HG02885 (cell line): Measurements from ENCODE around the gene MBTPS1.

Experiments
- ATAC-seq: cut with Tn5 transposase; IDR thresholded peaks from one replicate; pipeline ENCODE4 v1.9.1; 2021; ENCODE audit warnings: mild to moderate bottlenecking; ENCODE audit not compliant: unreplicated experiment, poor library complexity

Gene MBTPS1

DNA sequence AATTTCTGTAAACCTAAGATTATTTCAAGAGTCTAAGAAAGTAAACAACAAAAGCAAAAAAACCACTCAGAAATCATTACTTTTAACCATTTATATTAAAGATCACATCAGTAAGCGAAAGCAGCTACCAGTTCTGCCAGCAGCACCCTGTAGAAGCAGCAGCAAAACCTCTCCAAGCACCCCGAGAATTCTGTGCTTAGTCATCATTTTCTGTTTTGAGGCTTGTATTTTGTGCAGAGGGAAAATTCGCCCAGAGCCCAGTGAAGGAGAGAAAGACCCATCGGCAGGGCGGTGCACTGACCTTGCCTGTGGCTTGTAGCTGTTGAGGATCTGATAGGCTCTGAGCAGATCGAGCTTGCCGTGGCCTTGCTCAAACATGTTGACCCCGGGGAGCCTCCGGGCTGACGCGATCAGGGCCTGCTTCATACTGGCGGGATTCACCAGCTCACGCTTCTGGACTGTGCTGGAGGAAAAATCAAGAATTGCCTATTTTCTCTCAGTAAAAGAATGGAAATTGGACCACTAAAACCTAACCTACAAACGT lies 35.2 kb downstream of the MBTPS1 start:
- no peak for ATAC-seq

DNA sequence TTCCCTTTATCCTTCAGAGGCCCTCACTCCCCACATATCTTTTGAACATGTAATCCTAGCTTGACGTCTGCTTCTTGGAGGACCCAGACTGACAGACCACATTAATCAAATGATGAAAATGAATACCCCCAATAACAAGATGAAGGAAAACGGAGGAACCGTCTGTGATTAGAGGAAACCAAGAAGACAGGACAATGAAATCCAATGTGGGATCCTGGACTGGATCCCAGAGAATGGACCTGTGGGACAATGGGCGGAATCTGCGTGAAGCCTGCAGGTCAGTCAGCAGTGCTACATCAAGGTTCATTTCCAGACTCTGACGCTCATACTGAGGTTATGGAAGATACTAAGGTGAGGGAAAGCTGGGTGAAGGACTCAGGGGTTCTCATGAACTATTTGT lies 35.9 kb downstream of the MBTPS1 start:
- no peak for ATAC-seq

DNA sequence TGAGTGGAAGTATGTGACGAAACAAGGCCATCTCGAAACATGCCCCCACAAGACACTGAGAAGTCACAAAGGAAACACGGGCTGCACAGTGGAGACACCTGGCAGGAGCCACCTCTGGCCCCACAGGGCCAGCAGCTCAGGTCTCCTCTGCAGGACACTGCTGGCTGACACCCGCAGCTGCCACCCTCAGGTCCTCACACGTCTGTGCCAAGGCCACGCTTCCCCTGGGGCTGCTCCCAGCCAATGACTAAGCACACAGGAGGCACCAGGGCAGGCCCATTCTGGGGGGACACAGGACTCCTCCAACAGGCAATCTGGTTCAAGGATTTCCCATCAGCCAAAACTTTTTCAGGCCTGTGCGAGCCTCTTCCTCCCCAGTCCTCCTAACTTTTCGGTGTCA lies 36.4 kb downstream of the MBTPS1 start:
- ATAC-seq = no peak

DNA sequence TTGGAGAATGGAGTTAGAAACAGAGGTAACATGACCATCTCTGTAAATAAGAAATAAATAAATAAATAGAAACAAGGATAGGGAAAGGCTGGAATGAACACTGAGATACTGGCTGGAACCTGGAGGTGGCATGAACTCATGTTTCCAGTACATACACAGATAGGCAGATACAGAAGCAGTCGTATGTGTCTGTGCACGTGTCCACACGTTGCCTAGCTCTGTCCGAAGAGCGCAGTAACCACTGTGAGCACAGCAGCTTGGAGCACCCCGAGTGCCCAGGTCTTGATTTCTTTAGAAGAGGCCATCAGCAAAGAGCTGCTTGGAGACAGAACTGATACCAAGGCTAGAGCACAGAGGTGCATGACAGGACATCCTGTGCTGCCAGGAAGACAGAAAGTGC lies 37.1 kb downstream of the MBTPS1 start:
- ATAC-seq = no peak

DNA sequence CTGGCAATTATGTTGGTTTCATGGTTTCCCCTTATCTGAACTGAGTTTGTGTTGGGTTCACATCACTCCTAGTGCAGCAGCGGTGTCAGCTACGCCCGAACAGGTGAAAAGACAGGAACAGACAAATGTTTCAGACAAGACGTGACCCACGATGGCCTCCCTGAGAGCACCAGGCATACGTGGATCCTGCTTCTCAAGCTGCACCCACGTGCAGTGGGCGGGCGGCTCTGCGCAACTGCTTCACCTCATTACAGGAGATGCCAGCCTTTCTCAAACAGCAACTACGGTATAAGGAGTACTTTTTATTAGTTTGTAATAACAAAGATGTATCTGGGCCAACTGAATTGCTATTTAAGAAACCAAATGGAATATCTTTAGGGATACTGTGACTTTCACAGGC lies 41.4 kb downstream of the MBTPS1 start:
- ATAC-seq = no peak

DNA sequence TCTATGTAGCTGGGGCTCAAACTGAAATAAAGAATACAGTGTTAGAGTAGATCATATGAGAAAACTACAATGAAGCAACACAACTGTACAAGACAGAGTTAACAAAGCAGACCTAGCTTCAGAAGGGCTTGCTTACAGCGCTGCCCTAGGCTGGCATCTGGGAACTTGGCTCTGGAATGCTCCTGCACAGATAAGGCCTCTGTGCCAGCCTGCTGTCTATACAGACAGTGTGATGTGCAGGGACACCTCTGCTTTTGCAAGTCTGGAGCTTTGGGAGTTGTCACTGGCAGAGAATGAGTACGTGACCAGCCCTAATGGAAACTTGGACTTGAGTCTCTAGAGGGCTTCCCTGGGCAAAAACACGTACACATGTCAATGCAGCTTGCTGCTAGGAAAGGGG lies 42.0 kb downstream of the MBTPS1 start:
- no peak for ATAC-seq

DNA sequence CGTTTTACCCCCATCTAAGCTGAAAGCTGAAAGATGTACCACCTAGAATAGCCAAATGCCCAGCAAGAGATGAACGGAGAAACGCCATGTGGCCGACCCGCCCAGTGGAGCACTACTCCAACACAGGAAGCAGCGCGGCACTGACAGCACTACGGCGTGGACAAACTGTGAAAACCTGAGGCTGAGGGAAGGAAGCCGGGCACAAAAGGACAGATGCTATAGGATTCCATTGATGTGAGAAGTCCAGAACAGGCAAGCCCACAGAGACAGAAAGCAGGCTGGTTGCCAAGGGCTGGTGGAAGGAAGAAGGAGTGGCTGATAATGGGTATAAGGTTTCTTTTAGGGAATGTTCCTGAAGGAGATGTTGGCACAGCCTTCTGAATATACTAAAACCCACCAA lies 44.7 kb downstream of the MBTPS1 start:
- ATAC-seq = no peak

DNA sequence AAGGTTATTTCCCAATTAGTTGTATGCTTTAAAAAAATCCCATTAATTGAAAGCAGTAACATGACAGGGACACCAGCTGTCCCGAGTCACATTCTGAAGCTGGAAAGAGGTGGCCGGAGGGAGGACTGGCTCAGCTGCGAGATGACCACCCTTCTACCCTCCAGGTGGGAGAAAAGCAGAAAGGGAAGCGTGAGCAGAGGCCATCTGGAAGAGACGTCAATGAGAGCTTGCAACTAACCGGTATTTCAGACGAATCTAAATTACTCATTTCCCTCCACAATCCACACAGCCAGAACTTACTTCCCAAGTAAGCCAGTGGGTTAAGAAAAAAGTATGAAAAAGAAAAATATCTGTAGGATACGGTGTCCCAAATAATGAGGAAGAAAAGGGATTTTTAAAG lies 45.6 kb downstream of the MBTPS1 start:
- ATAC-seq = no peak

DNA sequence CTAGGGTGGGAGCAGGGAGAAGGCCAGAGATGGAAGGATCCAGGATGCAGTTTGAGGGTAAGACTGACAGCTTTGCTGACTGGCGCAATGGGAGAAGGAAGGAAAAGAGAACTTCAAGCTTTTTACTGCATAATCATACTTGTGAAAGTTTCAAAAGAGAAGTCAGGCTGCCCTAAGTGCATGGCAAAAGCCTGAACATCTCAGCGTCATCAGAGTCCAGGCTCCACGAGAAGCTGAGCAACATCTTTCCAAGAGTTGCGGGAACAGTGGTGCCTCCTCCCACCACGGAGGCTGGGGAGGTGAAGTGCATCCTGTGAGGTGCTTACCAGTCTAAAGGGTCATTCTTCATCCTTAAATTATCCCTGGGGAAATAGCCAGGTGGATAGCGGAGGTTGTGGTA lies 47.2 kb downstream of the MBTPS1 start:
- ATAC-seq = no peak

DNA sequence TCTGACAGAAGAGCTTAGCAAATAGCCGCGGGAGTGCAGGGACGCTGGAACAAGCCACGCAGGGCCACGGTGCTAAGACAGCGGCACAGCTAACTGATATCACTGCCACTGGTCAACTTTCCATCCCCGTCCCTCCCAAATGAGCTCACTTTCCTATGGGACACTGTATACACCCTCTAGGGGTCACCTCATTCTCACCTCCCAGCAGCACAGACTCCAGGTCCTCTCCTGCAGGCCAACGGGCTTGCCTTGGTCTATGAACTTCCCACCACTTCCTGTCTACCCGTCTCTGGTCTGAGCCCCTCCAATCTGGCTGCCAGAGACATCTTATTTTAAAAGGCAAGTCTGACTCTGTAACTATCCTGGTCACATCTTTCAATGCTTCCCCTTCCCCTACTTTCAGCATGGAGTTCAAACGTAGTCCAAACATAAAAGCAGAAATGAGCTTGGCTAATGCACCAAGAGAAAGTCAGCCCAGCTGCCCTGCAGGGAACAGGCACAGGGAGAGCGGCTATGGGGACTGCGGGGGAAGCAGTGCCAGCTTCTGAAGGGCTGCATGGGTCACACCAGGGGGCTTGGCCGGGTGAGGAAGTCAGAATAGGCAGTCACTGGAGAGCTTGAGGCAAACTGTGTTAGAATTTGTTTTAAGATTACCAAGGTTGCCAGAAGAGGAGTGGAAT lies 47.8 kb downstream of the MBTPS1 start:
- ATAC-seq = no peak

DNA sequence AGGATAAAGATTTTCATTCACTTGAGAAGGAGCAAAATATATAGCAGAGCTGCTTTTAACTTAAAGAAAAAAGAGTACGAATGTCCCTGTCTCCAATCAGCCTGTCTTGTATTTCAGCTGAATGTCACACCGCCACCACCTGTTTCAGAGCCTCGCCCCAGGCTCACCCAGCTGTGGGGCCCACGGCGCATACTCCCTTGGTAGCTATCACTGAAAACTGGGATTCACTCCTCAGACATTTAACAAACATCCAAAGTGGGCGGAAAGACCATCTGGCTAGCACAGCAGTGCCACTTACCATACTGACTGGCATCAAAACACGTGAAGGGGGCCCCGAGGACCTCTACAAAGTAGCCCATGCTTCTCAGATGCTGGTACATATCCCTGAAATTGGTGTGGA lies 48.7 kb downstream of the MBTPS1 start:
- ATAC-seq = no peak

DNA sequence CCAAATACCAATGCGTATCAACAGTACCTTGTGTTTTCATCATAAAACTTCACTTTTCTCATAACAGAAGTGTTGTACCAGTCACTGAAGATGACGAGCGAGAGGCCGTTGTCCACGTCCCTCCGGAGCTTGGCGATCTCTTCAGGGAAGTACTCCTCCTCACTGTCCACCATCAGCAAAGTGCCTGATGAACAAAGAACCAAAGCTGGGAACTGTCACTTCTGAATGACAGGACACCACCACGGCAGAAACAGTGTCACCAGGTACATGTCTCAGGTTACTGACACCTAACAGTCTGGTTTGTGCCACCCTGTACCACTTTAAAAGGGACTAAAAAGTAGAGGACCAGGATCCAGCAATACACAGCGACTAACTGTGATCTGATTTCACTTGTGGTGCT lies 49.1 kb downstream of the MBTPS1 start:
- no peak for ATAC-seq

DNA sequence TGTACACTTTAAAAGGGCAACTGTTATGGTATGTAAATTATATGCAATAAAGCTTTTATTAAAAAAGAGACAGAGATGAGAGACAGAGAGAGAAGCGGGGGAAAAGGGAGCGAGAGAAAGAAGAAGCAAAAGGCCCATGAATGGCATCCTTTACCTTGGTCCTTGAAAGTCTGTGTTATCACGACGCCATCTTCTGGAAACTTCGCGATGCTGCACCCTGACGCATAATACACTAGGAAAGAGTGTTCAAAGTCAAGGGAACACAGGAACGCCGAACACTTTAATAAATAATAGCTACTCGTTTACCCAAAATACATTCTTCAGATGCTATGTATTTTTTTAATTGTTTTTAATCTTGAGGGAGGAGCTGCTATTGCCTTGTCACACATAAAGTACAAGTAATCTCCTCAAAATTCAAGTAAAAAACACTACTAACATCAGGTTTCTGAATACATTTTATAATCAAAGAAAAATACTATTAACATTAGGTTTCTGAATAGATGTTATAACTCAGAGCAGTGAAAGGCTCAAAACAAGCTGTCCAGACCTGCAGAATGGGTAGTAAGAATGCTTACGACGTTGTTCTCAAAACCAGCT lies 51.1 kb downstream of the MBTPS1 start:
- ATAC-seq = no peak

DNA sequence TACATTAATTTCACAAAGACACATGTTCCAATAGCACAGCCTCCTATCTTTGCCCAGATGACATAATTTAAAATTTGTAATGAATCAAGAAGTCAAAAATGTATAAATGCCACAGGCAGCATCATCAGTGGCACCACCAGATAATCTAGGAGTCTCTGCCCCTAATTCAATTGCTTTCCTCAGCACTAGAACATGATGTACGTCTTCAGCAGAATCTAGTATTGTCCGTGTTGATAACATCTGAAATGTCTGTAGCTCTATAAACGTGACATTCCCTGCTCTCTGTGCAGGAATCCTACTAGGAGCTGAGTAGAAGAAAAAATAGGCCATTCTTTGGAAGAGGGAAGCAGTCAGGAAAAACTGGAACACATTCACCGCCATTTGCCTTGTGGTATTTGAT lies 52.8 kb downstream of the MBTPS1 start:
- no peak for ATAC-seq

DNA sequence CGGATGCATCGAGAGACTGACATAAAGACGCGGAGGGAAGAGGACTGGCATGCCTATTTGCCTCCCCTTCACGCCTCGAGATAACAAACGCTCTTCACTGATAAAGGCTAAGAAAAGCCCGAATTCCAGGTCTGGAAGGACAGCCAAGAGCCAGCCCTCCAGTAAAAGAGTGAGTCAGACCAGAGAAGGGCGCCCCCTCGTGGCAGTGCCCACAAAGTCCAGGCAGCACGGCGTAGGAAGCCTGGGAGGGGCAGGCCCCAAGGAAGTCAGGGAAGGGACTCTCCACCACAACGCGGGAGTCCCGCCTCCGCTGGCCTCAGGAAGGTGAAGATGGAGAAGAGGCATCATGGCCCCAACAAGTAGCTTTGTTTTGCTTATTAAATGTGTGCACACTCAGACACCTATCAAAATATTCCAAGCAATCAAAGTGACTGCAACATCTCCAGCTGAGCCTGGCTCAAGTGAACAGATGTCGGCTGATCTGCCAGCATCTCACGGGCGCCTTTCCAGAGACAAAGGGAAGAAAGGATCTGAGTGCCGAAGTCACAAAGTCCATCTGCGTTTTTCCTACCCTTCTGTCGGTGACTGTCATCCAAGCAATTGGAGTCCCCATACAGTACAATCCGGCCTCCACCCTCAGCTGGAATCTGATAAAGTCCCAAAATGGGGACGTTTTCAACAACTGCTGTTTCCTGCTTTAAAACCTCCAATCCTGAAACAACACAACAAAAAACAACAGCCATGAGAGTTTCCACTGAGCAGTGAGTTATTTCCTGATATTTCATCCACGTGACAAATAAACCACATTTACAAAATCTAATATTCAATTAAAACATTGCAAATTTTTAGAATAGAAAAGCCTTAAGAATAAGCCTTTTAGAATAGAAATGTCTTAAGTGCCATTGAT lies 53.8 kb downstream of the MBTPS1 start:
- no peak for ATAC-seq

DNA sequence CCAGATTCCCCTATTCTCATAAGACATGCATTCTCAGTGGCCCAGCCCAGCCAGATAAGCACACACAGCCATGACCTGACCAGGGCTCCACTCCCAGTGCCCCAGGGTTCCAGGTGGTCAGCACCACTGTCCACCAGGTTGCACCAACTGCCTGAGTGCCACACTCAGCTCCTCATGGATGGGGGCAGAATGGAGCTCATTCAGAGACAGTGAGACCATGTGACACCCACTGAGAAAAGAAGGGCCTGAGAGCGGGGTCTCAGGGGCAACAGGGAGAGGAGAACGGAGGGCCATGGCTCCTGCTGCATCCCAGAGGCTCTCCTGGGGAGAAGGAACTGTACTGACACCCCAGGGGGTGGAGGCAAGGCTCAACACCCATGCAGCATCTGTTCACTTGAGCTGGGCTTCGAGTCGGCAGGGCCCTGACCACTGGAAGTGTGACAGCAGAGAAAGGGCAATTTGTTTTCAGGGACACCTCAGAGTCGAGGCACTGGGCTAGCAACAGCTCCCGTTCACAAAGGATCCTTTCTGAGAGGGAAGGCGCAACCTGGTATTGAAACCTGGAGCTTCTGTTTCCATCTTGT lies 55.4 kb downstream of the MBTPS1 start:
- ATAC-seq = no peak

DNA sequence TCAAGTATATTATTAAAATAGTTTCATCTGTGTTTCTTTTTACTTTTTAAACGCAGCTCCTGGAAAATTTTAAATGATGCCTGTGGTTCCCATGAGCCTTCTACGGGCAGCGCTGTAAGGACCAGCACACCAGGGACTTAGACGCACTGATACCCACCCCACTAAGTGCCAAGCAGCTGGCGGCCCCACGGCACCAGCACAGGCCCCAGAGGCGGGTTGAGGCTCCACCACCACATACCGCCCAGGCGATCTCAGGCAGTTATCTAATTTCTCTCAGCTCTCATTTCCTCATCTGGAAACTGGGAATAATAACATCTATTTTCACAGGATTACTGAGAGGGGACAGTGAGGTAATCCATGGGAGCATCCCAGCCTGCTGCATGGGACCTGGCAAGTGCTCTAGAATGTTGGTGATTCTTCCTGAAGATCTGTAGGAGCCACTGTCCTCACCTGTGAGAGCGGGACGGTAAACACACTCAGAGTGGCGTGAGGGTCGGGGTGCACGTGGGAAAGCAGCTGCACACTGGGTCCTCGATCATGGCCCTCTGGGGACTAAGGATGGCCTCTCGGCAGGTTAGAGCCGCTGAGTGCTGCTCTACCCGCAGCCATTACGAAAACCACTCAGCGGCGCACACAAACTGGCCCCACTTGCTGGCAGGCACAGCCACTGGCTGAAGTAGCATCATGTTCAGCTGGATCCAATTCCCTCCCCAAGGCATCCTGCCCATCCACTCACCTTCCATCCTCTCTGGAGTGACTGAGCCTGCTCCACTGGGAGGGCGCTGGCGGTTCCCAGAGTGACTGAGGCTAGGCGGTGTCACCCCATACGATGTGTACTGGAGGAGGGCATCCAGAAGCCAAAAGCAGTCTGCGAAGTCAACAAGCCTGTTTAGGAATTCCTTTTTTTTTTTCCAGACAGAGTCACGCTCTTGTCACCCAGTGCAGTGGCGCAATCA lies 56.5 kb downstream of the MBTPS1 start:
- ATAC-seq = no peak

DNA sequence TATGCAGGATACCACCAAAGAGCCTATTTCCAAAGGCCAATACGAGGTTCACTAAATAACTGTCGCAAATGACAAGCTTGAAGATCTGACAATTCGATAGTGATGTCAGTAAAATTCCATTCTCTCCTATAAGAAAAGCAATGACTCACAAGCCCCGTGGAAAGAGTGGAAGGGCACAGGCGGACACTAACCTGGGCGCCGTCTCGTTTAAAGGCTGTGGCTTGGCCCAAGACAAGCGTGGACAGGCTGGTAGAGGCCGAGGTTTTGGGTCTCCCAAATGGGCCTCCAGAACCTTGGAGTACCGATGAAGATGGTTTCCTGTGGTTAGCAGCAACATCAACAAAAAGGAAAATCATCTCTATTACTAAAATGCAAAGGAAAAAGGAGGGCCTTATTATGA lies 57.6 kb downstream of the MBTPS1 start:
- ATAC-seq = no peak

DNA sequence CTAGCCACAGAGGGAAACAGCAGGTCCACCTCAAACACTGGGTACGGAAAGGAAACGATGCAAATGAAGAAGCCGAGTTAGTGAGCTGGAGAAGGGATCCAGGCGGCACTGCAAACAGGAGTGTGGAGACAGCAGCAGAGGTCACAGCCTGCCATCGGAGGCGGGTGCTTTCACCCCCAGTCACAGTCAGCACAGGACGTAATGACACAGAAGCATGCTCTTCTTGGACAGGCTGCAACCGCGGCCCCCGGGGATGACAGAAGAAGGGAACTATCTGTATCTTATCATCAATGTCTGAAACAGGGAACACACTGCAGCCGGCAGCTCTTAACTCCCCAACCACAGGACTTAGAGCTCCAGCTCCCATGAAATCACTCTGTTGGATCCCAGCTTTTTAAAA lies 58.1 kb downstream of the MBTPS1 start:
- no peak for ATAC-seq

DNA sequence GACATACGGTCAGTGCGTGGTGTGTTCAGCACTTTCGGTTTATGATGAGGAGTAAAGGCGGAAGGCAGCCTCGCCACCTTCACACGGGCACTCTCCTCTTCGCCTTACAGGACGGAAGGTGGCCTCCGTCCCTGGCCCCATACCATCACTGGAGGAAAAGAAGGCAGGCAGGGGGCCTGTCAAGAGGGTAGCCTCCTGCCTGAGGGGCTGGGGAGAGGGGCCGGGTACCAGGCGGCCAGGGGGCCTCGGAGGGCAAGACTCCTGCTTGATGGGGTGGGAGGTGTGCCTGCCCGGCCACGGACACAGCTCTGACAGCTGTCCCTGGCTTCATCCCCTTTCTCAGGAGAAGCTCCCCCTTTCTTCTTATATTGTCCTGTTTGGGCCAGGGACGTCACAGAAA lies 58.5 kb downstream of the MBTPS1 start:
- ATAC-seq = no peak
